GM18498 (cell line): ENCODE data around the gene CT45A10.
"Not testable (repeated sequence)": the region's sequence is repeated elsewhere in the genome, so short reads cannot be mapped to it uniquely, and the experiment has no call there.

Source experiments
- ATAC-seq: cut with Tn5 transposase; IDR thresholded peaks from one replicate; pipeline ENCODE4 v1.9.1; 2021; ENCODE audit warnings: mild to moderate bottlenecking, moderate library complexity; ENCODE audit not compliant: unreplicated experiment

The CT45A10 gene, protein sequence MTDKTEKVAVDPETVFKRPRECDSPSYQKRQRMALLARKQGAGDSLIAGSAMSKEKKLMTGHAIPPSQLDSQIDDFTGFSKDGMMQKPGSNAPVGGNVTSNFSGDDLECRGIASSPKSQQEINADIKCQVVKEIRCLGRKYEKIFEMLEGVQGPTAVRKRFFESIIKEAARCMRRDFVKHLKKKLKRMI

GRCh38 chrX:135893294-135893817 is at the start of gene CT45A10, which contains the start of gene SAGE1:
CT45A10 (minus strand) TSS chrX:135893444; CDS start chrX:135885344, 8,100 bp downstream.
SAGE1 (plus strand) TSS chrX:135893716; CDS start chrX:135896243, 2,527 bp downstream.
- ATAC-seq, result no peak

- peak; percentile 61 for ATAC-seq
These were observed 38.6 kb upstream of the CT45A10 start for GRCh38 chrX:135931644-135932487.

DNA sequence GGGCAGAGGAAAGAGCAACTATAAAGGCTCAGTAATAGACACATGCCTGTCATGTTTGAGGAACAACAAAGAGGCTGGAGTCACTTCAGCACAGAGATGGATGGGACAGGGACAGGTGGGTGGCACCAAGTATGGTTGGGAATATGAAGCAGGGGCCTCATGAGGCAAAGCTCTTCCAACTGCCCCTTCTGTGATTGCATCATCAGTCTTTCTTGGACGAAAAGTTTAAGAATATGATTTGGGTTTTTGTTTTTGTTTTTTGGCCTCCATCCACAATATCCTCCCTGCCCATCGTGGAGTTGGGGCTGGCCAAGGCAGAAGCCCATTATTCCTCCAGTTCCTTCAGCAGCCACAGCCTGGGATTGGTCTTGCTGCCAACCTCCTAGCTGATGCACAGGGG is 34.7 kb upstream of the CT45A10 start:
- no peak for ATAC-seq

DNA sequence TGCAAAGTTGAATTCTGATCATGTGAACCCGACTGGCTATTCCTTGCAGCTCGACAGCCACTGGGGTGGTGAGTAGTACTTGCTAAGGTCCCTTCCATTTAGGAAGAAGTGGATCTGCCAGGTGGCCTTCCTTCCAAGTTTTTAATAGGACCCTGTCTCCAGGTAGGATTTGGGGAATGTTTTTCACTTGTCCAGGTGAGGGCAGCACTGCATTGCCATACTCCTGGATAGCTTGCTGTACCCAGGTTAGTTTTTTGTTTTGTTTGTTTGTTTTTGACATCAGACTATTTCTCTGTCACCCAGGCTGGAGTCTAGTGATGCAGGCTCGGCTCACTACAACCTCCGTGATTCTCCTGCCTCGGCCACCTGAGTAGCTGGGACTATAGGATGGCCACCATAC is 30.1 kb upstream of the CT45A10 start:
- ATAC-seq, result no peak

- ATAC-seq, result not testable (repeated sequence)
These were observed 27.3 kb upstream of the CT45A10 start for GRCh38 chrX:135920516-135920915.

DNA sequence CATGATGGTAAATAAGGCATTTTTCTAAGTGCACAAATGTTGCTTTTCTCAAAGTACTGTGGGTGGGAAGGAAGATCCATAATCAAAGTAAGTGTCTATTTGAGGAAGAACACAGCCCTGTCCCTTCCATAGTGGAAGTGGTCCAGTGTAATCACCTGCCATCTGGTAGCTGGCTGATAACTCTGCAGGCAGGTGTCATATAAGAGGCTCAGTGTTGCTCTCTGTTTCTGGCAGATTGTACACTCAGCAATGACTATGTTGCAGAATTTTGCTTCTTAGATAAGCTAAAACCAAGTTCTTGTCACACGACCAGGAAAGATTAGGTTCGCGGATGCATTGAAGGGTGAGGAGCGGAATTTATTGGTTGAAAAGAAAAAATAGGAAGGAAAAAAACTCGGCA is 21.2 kb upstream of the CT45A10 start:
- no peak for ATAC-seq

- ATAC-seq, result no peak
These were observed 17.0 kb upstream of the CT45A10 start for GRCh38 chrX:135910251-135910650.

DNA sequence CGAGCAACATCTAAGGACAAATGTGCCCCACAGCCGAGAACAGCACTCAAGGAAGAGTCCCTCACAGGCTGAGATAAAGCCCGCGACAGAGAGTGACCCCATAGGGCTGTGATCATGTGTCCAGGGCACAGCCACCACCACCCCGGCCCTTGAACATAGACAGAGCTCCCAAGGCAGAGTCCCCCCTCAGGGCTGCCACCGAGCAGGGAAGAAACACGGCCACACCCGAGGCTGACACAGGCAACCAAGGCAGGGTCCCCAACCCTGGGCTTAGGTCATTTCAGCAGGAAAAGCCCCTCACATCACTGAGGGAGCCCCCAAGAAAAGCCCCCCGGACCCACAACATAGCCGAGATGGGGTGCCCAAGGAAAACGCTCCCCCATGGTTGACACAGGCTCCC is 463 bp downstream of the CT45A10 start:
- ATAC-seq, result no peak

GRCh38 chrX:135890087-135890585 is 3.1 kb downstream of the CT45A10 start:
- no peak for ATAC-seq

- ATAC-seq, result not testable (repeated sequence)
These were observed 4.3 kb downstream of the CT45A10 start for GRCh38 chrX:135888976-135889375.

DNA sequence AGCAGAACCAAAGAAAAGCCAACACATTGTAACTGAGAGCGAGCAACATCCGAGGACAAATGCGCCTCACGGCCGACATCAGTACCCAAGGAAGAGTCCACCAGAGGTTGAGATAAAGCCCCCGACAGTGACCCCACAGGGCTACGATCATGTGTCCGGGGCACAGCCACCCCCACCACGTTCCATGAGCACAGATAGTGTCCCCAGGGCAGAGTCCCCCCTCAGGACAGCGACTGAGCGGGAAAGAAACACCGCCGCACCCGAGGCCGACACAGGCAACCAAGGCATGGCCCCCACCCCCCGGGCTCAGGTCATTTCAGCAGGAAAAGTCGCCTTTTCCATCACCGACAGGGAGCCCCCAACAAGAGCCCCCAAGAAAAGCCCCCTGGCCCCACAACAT is 5.0 kb downstream of the CT45A10 start:
- not testable (repeated sequence) for ATAC-seq

- ATAC-seq, result not testable (repeated sequence)
These were observed 10.5 kb downstream of the CT45A10 start for GRCh38 chrX:135882741-135883140.

GRCh38 chrX:135871712-135872111 is 21.5 kb downstream of the CT45A10 start, which contains the start of gene CT45A9:
CT45A9 (minus strand) TSS chrX:135871812; CDS start chrX:135868061, 3,751 bp downstream.
- not testable (repeated sequence) for ATAC-seq

DNA sequence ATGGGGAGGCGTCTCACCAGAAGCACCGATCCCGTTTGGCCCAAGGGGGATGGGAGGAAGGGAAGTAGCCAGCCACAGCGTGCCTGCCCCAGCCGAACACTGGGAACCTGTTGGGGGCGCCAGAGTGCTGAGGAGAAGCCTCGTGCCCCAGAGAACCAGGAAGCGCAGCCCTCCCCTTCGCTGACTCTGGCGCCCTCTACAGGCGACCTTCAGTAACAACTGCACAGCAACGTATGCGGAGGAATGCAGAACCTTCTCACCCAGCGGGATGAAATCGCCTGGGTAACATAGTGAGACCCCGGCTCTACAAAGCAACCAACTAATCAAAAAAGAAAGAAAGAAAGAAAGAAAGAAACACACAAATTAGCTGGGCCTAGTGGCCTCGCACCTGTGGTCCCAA is 38.8 kb downstream of the CT45A10 start, which contains the start of gene CT45A8:
TSS of gene CT45A8 (minus strand) at position 101 of the 400 bp plus-strand sequence. CDS start 3,755 bp downstream, outside the sequence.
- ATAC-seq, result not testable (repeated sequence)

DNA sequence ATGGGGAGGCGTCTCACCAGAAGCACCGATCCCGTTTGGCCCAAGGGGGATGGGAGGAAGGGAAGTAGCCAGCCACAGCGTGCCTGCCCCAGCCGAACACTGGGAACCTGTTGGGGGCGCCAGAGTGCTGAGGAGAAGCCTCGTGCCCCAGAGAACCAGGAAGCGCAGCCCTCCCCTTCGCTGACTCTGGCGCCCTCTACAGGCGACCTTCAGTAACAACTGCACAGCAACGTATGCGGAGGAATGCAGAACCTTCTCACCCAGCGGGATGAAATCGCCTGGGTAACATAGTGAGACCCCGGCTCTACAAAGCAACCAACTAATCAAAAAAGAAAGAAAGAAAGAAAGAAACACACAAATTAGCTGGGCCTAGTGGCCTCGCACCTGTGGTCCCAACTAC is 56.1 kb downstream of the CT45A10 start, which contains the start of gene CT45A7:
TSS of gene CT45A7 (minus strand) at position 101 of the 400 bp plus-strand sequence. CDS start 3,747 bp downstream, outside the sequence.
- ATAC-seq, result not testable (repeated sequence)
